GM06990 (cell line): ENCODE measurements around the gene ZBTB7C.

Source experiments
- DNase-seq: peaks from one replicate; pipeline ENCODE4 v3.0.0-alpha.2; 2011; ENCODE audit not compliant: insufficient read length; ENCODE audit errors: extremely low read depth
- H3K27me3 ChIP-seq: replicated peaks from 2 replicates; pipeline ENCODE4 v1.6.0; 2011; ENCODE audit warnings: low read length; ENCODE audit not compliant: control insufficient read depth, insufficient read depth
- H3K36me3 ChIP-seq: 2 replicates; pipeline ENCODE4 v1.5.1; 2011; ENCODE audit warnings: low read length; ENCODE audit not compliant: control insufficient read depth, insufficient read depth
- H3K4me3 ChIP-seq: replicated peaks from 2 replicates; pipeline ENCODE4 v1.5.1; 2011; ENCODE audit warnings: low read depth, mild to moderate bottlenecking, control low read depth, low read length
- CTCF ChIP-seq: IDR thresholded peaks from 2 replicates; pipeline ENCODE4 v1.5.1; 2011; ENCODE audit warnings: low read length, control low read depth, mild to moderate bottlenecking, inconsistent platforms; ENCODE audit not compliant: insufficient read depth, poor library complexity, severe bottlenecking

ZBTB7C gene

GRCh38 chr18:47981830-47982229 lies 427.4 kb downstream of the ZBTB7C start:
- Histone ChIP-seq H3K36me3 (no peaks in the 10 kb centered on the region), H3K27me3 (no peaks in the 10 kb centered on the region), H3K4me3 (no peak overlapping the region)
- no peak for TF ChIP-seq CTCF
- DNase-seq = no peak

GRCh38 chr18:47981320-47981719 lies 427.9 kb downstream of the ZBTB7C start:
- Histone ChIP-seq H3K27me3 (no peaks in the 10 kb centered on the region), H3K4me3 (no peak overlapping the region), H3K36me3 (no peaks in the 10 kb centered on the region)
- TF ChIP-seq CTCF = no peak
- DNase-seq = no peak

- no peaks in the 10 kb centered on the region for H3K27me3 ChIP-seq
- no peaks in the 10 kb centered on the region for H3K36me3 ChIP-seq
- DNase-seq = no peak
- no peak for TF ChIP-seq CTCF
- H3K4me3 ChIP-seq = no peak overlapping the region
Measured at GRCh38 chr18:47979611-47980200, 429.5 kb downstream of the ZBTB7C start.

- no peak overlapping the region for H3K4me3 ChIP-seq
- no peaks in the 10 kb centered on the region for H3K36me3 ChIP-seq
- TF ChIP-seq CTCF = no peak
- H3K27me3 ChIP-seq = no peaks in the 10 kb centered on the region
- no peak for DNase-seq
Measured at GRCh38 chr18:47978603-47979002, 430.6 kb downstream of the ZBTB7C start.

- no peak for TF ChIP-seq CTCF
Measured at GRCh38 chr18:47978141-47978540, 431.0 kb downstream of the ZBTB7C start.

More at GRCh38 chr18:47978141-47978540, 431.0 kb downstream of the ZBTB7C start:
- Histone ChIP-seq H3K4me3 (no peak overlapping the region), H3K27me3 (no peaks in the 10 kb centered on the region), H3K36me3 (no peaks in the 10 kb centered on the region)
- no peak for DNase-seq
